HL-60 (cell line): Measurements from ENCODE around the gene SAP30BP.
"Not testable (repeated sequence)": the region's sequence is repeated elsewhere in the genome, so short reads cannot be mapped to it uniquely, and the experiment has no call there.

ENCODE experiments used
- DNase-seq, 2 experiments: peaks; one replicate each; pipeline ENCODE4 v3.0.0-alpha.2; 2010 to 2020; ENCODE audit warnings: low read depth in 1 of 2, low spot score in 1 of 2
- H3K27ac ChIP-seq: fragments of 250-450 bp; sonication (Bioruptor Pico); replicated peaks from 2 replicates; pipeline ENCODE4 v1.5.1; 2020; ENCODE audit warnings: mild to moderate bottlenecking, moderate library complexity
- H3K27me3 ChIP-seq: fragments of 250-450 bp; sonication (Bioruptor Pico); 2 replicates; pipeline ENCODE4 v1.5.1; 2021; ENCODE audit warnings: mild to moderate bottlenecking, moderate library complexity; ENCODE audit not compliant: insufficient read depth, poor library complexity, severe bottlenecking
- H3K4me3 ChIP-seq: replicated peaks from 2 replicates; pipeline ENCODE4 v1.5.1; 2011; ENCODE audit warnings: mild to moderate bottlenecking, control low read depth, low read length; ENCODE audit not compliant: insufficient read depth
- GABPA ChIP-seq: IDR thresholded peaks from 2 replicates; pipeline ENCODE4 v1.6.1; 2012; ENCODE audit warnings: low read depth
- POLR2AphosphoS5 ChIP-seq: IDR thresholded peaks from 2 replicates; pipeline ENCODE4 v1.6.1; 2012; ENCODE audit warnings: low read depth
- SPI1 ChIP-seq: IDR thresholded peaks from 2 replicates; pipeline ENCODE4 v1.6.1; 2012; ENCODE audit warnings: low read depth, mild to moderate bottlenecking, borderline replicate concordance
- TF ChIP-seq, protein P1 (sequence below): IDR thresholded peaks from 2 replicates; pipeline ENCODE4 v1.6.1; 2012; ENCODE audit warnings: low read depth; ENCODE audit not compliant: insufficient replicate concordance
- TF ChIP-seq, protein P2 (sequence below): IDR thresholded peaks from one replicate; pipeline ENCODE4 v1.5.1; 2011; ENCODE audit warnings: low read length, control low read depth, inconsistent platforms; ENCODE audit not compliant: insufficient read depth

The SAP30BP gene

DNA sequence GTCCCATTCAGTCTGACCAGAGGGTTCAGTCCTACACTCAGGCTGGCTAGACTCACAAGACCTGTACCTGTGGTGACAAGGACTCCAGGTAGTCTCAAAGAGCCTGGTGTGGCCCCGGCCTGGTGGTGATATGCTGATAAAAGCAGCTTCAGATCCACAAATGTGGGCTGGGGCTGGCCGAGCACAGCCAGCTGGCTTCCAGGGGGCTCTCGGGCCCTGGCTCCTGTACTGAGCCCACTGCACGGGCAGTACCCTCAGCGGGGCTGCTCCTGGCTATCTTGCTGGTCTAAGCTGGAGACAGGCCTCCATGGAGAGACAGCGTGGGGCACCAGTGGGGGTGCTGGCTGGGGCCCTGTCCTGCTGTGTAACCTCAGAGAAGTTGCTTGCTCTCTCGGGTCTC is 29.6 kb upstream of the SAP30BP start:
- H3K27me3 ChIP-seq, result no peaks in the 10 kb centered on the region
- no peak overlapping the region for H3K4me3 ChIP-seq
- no peak overlapping the region for H3K27ac ChIP-seq
- TF ChIP-seq GABPA (no peak), SPI1 (no peak), POLR2AphosphoS5 (no peak)
- TF ChIP-seq, protein P1, sequence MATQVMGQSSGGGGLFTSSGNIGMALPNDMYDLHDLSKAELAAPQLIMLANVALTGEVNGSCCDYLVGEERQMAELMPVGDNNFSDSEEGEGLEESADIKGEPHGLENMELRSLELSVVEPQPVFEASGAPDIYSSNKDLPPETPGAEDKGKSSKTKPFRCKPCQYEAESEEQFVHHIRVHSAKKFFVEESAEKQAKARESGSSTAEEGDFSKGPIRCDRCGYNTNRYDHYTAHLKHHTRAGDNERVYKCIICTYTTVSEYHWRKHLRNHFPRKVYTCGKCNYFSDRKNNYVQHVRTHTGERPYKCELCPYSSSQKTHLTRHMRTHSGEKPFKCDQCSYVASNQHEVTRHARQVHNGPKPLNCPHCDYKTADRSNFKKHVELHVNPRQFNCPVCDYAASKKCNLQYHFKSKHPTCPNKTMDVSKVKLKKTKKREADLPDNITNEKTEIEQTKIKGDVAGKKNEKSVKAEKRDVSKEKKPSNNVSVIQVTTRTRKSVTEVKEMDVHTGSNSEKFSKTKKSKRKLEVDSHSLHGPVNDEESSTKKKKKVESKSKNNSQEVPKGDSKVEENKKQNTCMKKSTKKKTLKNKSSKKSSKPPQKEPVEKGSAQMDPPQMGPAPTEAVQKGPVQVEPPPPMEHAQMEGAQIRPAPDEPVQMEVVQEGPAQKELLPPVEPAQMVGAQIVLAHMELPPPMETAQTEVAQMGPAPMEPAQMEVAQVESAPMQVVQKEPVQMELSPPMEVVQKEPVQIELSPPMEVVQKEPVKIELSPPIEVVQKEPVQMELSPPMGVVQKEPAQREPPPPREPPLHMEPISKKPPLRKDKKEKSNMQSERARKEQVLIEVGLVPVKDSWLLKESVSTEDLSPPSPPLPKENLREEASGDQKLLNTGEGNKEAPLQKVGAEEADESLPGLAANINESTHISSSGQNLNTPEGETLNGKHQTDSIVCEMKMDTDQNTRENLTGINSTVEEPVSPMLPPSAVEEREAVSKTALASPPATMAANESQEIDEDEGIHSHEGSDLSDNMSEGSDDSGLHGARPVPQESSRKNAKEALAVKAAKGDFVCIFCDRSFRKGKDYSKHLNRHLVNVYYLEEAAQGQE, result no peak
- TF ChIP-seq, protein P2, sequence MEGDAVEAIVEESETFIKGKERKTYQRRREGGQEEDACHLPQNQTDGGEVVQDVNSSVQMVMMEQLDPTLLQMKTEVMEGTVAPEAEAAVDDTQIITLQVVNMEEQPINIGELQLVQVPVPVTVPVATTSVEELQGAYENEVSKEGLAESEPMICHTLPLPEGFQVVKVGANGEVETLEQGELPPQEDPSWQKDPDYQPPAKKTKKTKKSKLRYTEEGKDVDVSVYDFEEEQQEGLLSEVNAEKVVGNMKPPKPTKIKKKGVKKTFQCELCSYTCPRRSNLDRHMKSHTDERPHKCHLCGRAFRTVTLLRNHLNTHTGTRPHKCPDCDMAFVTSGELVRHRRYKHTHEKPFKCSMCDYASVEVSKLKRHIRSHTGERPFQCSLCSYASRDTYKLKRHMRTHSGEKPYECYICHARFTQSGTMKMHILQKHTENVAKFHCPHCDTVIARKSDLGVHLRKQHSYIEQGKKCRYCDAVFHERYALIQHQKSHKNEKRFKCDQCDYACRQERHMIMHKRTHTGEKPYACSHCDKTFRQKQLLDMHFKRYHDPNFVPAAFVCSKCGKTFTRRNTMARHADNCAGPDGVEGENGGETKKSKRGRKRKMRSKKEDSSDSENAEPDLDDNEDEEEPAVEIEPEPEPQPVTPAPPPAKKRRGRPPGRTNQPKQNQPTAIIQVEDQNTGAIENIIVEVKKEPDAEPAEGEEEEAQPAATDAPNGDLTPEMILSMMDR, result no peak
- no peak for DNase-seq

DNA sequence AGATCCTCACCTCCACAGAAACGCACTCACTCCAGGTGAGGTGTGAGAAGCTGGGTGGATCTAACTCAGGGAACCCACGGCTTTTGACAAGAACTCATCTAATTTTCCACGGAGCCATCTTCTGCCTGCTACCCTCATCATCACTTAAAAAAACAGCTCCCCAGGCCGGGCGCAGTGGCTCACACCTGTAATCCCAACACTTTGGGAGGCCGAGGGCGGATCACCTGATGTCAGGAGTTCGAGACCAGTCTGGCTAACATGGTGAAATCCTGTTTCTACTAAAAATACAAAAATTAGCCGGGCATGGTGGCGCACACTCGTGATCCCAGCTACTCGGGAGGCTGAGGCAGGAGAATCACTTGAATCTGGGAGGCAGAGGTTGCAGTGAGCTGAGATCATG is 29.1 kb upstream of the SAP30BP start:
- not testable (repeated sequence) for H3K4me3 ChIP-seq, H3K27me3 ChIP-seq, DNase-seq, H3K27ac ChIP-seq

DNA sequence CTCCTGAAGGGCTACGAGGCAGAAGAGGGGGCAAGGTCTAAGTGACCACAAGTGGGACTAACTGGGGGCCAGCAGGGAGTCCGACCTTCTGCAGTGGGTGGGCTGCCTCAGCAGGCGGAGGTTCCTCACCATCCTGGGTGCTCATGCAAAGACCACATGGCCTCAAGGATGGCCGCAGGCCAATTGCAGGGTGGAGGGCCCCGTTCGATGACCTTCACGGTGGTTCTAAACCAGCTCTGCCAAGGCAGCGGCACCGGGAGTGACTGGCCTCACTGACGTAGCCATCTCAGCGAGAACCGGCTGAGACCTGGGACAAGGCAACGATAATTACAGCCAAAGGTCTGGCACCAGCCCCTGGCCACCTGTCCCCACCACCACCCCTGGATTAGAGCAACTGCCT is 28.2 kb upstream of the SAP30BP start:
- Histone ChIP-seq H3K4me3 (no peak overlapping the region), H3K27ac (no peak overlapping the region), H3K27me3 (no peaks in the 10 kb centered on the region)
- no peak for DNase-seq
- TF ChIP-seq, protein P1, result no peak
- TF ChIP-seq, protein P2, result no peak
- TF ChIP-seq SPI1, result no peak
- no peak for TF ChIP-seq GABPA
- no peak for TF ChIP-seq POLR2AphosphoS5

DNA sequence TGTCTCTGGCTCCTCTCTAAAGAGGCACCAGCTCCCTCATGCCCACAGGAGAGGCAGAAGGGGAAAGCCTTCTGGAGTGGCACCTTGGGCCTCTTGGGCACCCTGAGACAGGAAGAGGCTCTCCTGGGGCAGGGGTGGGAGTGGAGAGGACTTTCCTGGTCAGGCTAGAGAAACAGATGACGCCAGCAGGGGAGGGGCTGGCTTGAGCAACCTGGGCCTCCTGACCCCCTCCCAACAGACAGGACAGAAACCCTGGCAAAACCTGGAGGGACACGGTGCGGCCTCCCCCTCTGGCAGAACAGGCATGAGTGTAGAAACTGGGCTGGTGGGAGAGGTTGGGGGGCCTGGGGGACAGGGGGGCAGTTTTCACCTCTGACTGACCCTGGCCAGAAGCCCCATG is 27.8 kb upstream of the SAP30BP start:
- Histone ChIP-seq H3K27me3 (no peaks in the 10 kb centered on the region), H3K4me3 (no peak overlapping the region), H3K27ac (no peak overlapping the region)
- no peak for DNase-seq
- TF ChIP-seq POLR2AphosphoS5, result no peak
- no peak for TF ChIP-seq SPI1
- TF ChIP-seq, protein P2, result no peak
- TF ChIP-seq GABPA, result no peak
- TF ChIP-seq, protein P1, result no peak
